Measurements from ENCODE around the gene IL13.
A peak's percentile ranks its signal among the peaks of the same experiment; 100 is the strongest.

The IL13 gene

DNA sequence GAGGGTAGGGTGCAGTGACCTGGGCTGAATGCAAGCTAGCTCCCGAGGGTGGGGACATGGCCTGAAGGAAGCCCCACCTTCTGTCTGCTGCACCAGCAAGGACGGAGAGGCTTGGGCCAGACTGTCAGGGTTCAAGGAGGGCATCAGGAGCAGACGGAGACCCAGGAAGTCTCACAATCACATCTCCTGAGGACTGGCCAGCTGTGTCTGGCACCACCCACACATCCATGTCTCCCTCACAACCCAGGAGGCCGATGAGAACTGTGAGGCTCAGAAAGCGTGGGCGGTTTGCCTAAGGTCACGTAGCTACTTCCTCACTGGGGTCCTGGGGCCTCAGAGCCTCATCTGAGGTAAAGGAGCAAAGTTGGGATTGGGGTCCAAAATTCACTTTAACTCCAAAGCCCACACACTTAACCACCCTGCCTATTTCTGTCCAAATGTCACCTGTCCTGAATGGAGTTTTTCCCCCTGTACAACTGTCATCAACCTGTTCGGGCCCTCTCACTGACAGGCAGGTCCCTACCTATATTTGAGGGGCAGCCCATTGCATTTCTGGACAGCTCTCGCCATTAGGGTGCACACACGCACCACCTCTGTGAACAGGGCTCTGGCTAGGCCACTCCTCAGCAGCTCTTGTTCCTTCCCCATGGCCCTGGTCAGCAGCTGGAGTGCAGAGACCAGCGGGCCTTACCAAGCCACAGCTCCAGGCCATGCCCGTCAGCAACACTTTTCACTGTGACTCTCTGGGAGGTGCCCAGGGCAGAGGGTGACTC is 3.4 kb downstream of the IL13 start:
- no peaks in the 10 kb centered on the region for H3K27me3 ChIP-seq (replicated peaks; ENCODE audit: control insufficient read depth, insufficient read depth, low read length)
- H3K36me3 ChIP-seq (ENCODE audit: control insufficient read depth, insufficient read depth, low read length), result no peaks in the 10 kb centered on the region
- TF ChIP-seq, protein P1, sequence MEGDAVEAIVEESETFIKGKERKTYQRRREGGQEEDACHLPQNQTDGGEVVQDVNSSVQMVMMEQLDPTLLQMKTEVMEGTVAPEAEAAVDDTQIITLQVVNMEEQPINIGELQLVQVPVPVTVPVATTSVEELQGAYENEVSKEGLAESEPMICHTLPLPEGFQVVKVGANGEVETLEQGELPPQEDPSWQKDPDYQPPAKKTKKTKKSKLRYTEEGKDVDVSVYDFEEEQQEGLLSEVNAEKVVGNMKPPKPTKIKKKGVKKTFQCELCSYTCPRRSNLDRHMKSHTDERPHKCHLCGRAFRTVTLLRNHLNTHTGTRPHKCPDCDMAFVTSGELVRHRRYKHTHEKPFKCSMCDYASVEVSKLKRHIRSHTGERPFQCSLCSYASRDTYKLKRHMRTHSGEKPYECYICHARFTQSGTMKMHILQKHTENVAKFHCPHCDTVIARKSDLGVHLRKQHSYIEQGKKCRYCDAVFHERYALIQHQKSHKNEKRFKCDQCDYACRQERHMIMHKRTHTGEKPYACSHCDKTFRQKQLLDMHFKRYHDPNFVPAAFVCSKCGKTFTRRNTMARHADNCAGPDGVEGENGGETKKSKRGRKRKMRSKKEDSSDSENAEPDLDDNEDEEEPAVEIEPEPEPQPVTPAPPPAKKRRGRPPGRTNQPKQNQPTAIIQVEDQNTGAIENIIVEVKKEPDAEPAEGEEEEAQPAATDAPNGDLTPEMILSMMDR (IDR thresholded peaks at IDR 0.05; ENCODE audit: insufficient read depth, low read length, poor library complexity, severe bottlenecking), result peak; percentile 2
- no peak overlapping the region for H3K4me3 ChIP-seq (replicated peaks; ENCODE audit: low read depth, low read length)
- peak; percentile 59 for DNase-seq (ENCODE audit: extremely low read depth, insufficient read length)

DNA sequence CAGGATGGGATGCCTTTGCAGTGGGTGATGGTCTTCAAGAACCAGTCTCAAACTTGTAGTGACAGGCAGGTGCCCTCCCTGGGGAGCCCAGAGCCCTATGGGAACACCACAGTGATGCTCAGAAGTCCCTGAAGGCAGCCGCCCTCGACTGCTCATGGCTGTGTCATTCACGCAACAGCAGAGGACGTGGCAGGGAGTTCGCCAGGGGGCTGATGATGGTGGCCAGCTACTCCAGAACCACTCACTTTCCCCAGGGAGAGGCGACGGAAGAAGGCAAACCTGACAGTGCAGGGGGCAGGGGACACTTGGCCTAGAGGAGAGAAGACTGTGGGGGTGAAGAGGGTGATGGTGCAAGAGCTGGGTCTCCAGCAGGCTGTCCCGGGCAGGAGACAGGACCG is 4.0 kb downstream of the IL13 start:
- H3K36me3 ChIP-seq (ENCODE audit: control insufficient read depth, insufficient read depth, low read length), result no peaks in the 10 kb centered on the region
- DNase-seq (ENCODE audit: extremely low read depth, insufficient read length), result peak; percentile 61
- H3K4me3 ChIP-seq (replicated peaks; ENCODE audit: low read depth, low read length), result no peak overlapping the region
- TF ChIP-seq, protein P1 (IDR thresholded peaks at IDR 0.05; ENCODE audit: insufficient read depth, low read length, poor library complexity, severe bottlenecking), result no peak
- no peaks in the 10 kb centered on the region for H3K27me3 ChIP-seq (replicated peaks; ENCODE audit: control insufficient read depth, insufficient read depth, low read length)

DNA sequence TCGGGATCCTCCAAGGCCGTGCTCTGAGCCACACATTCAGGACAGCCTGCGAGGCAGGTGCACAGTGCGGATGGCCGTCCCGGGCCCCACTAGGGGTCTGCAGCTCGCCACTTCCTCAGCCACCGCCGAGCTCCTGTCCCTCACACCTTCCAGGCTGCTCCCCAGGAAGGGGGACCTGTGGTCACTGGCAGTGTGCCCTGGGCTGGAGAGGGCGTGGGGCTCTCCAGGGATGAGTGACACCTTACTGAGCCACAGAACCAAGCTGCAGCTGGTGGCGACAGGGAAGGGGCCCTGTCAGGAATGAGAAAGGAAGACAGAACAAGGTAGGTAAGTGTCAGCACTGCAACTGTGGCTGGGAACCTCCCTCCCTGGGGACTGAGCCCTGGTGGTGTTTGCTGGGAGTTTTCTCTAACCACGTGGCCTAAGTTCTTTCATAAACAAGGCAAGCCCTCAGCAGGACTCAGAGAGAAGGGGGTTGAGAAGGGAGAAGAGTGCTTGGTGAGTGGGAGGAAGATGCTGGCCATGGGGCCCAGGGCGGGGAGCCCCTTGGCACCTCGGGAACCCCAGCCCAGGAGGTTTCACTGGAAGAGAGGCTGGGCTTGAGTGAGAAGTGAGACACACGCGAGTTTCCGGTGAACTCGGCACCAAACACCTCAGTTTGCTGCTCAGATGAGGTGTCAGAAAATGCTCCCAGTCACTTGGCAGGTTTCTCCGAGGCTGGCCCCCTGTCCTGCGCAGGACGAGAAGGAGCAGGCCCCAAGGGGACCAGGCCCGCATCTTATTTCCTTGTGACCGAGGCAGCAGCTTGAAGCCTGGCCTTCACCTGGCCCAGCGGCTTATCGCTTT is 5.2 kb downstream of the IL13 start:
- peak; percentile 89 for DNase-seq (ENCODE audit: extremely low read depth, insufficient read length)
- Histone ChIP-seq H3K27me3 (replicated peaks; ENCODE audit: control insufficient read depth, insufficient read depth, low read length) (no peaks in the 10 kb centered on the region), H3K4me3 (replicated peaks; ENCODE audit: low read depth, low read length) (no peak overlapping the region), H3K36me3 (ENCODE audit: control insufficient read depth, insufficient read depth, low read length) (no peaks in the 10 kb centered on the region)
- TF ChIP-seq, protein P1 (IDR thresholded peaks at IDR 0.05; ENCODE audit: insufficient read depth, low read length, poor library complexity, severe bottlenecking), result no peak

DNA sequence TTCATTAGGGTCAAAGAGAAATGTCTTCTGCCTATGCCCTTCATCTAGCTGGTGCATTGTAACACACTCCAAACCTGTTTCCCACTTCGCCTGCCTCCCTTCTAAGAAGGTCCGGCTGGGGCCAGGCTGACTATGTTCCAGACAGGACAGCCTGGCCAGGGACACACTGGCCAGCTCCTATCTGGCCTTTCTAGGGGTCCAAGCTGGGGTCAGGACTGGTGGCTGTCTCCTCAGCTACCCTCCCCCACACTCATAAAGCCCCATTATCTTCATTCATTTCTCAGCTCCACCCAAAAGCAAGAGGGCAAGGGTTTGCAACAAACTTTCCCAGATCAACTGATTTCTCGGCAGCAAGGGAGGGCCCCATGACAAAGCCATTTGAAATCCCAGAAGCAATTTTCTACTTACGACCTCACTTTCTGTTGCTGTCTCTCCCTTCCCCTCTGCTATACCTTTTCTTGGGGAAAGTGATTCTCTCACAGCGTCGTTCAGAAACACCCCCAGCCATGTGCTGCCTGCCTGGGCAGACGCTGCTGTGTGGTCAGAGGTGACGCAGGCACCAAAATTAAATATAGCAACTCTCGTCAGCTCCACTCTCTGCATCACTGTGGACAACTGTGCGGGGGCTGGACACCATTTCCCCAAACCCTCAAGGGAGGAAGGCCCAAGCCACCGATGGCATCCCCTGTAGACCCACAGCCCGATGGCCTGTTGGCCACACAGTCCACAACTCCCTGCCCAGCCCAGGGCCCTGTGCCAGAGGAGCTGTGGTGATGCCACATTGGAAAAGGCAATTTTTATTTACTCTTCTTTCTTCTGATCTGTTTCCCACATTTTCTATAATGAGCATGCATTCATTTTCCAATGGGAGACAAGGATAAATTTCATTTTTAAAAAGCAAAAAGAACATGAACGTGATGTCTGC is 6.1 kb downstream of the IL13 start:
- H3K36me3 ChIP-seq (ENCODE audit: control insufficient read depth, insufficient read depth, low read length), result no peaks in the 10 kb centered on the region
- TF ChIP-seq, protein P1 (IDR thresholded peaks at IDR 0.05; ENCODE audit: insufficient read depth, low read length, poor library complexity, severe bottlenecking), result no peak
- H3K4me3 ChIP-seq (replicated peaks; ENCODE audit: low read depth, low read length), result no peak overlapping the region
- H3K27me3 ChIP-seq (replicated peaks; ENCODE audit: control insufficient read depth, insufficient read depth, low read length), result no peaks in the 10 kb centered on the region
- DNase-seq (ENCODE audit: extremely low read depth, insufficient read length), result peak; percentile 75

DNA sequence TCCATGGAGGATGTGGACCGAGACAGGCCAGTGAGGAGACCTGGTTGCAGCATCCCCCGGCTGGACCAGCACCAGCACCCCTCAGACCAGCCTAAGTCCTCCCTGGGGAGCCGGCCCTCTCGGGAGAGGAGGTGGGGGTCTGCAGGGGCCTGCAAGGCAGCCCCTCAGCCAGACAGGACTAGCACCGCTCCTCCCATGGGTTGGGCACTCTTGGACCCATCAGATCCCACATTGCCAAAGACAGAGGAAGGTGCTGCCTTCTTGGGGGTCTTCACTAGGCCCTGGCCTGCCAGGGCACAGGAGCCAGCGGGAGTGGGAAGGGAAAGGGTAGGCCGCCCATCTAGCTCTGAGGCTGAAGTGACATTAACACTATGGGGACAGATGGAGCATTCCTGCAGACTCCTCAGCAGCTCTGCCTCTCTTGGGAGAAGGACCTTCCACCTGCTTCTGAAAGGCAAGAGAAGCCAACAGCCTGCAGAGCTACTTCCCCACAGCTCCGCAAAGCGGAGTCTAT is 6.8 kb downstream of the IL13 start:
- no peaks in the 10 kb centered on the region for H3K27me3 ChIP-seq (replicated peaks; ENCODE audit: control insufficient read depth, insufficient read depth, low read length)
- TF ChIP-seq, protein P1 (IDR thresholded peaks at IDR 0.05; ENCODE audit: insufficient read depth, low read length, poor library complexity, severe bottlenecking), result no peak
- no peaks in the 10 kb centered on the region for H3K36me3 ChIP-seq (ENCODE audit: control insufficient read depth, insufficient read depth, low read length)
- no peak overlapping the region for H3K4me3 ChIP-seq (replicated peaks; ENCODE audit: low read depth, low read length)
- DNase-seq (ENCODE audit: extremely low read depth, insufficient read length), result no peak
